GM19351 (cell line): ENCODE data around the gene C2CD4C.
"Not testable (repeated sequence)": the region's sequence is repeated elsewhere in the genome, so short reads cannot be mapped to it uniquely, and the experiment has no call there.

Experiments used
- ATAC-seq: cut with Tn5 transposase; IDR thresholded peaks from one replicate; pipeline ENCODE4 v1.9.1; 2021; ENCODE audit warnings: mild to moderate bottlenecking, moderate library complexity; ENCODE audit not compliant: unreplicated experiment

C2CD4C gene

GRCh38 chr19:401866-402511 lies 7.0 kb downstream of the C2CD4C start:
- no peak for ATAC-seq

GRCh38 chr19:400976-401865 lies 7.7 kb downstream of the C2CD4C start:
- no peak for ATAC-seq

GRCh38 chr19:399370-399769 lies 9.6 kb downstream of the C2CD4C start:
- no peak for ATAC-seq

GRCh38 chr19:398719-399118 lies 10.2 kb downstream of the C2CD4C start:
- ATAC-seq = no peak

- no peak for ATAC-seq
These were observed 10.8 kb downstream of the C2CD4C start for GRCh38 chr19:397941-398706.

GRCh38 chr19:397321-397720 lies 11.6 kb downstream of the C2CD4C start:
- ATAC-seq = no peak

- ATAC-seq = no peak
These were observed 13.5 kb downstream of the C2CD4C start for GRCh38 chr19:395467-395866.

GRCh38 chr19:394857-395256 lies 14.1 kb downstream of the C2CD4C start:
- ATAC-seq = not testable (repeated sequence)

GRCh38 chr19:393560-393959 lies 15.4 kb downstream of the C2CD4C start:
- ATAC-seq = not testable (repeated sequence)

GRCh38 chr19:392375-392970 lies 16.5 kb downstream of the C2CD4C start:
- ATAC-seq = no peak

- ATAC-seq = no peak
These were observed 17.1 kb downstream of the C2CD4C start for GRCh38 chr19:391726-392374.

GRCh38 chr19:391207-391557 lies 17.8 kb downstream of the C2CD4C start:
- ATAC-seq = no peak

- ATAC-seq = no peak
These were observed 18.4 kb downstream of the C2CD4C start for GRCh38 chr19:390386-391206.

- ATAC-seq = no peak
These were observed 19.0 kb downstream of the C2CD4C start for GRCh38 chr19:389935-390289.

- ATAC-seq = no peak
These were observed 19.6 kb downstream of the C2CD4C start for GRCh38 chr19:389255-389934.

- ATAC-seq = no peak
These were observed 20.3 kb downstream of the C2CD4C start for GRCh38 chr19:388691-389090.

GRCh38 chr19:387777-388176 lies 21.2 kb downstream of the C2CD4C start:
- no peak for ATAC-seq

- not testable (repeated sequence) for ATAC-seq
These were observed 22.2 kb downstream of the C2CD4C start for GRCh38 chr19:386632-387301.

- ATAC-seq = not testable (repeated sequence)
These were observed 22.8 kb downstream of the C2CD4C start for GRCh38 chr19:386189-386588.
